ENCODE measurements around the gene MEOX1.

DNA sequence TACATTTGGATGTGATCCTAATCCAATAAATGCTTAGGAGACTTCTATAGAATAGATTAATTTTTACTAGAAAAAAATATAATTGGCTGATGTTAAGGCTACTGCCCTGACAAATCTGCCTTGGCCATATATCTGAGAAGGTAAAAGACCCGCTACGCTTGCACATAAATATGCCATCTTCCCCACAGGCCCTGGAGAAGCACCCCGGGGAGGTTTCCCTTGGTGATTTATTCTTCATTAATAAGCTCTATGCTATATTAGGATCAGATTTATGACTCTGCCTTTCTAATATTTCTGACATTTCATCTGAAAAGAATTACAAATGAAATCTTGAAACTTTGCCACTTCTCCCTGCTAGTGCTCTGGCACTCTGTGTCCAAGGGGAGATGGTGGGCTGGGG lies 27.4 kb upstream of the MEOX1 start:
- no peak for TF ChIP-seq TAF1 (IDR thresholded peaks at IDR 0.05; ENCODE audit: borderline replicate concordance, insufficient read depth, low read length)
- no peak for TF ChIP-seq POLR2AphosphoS5 (IDR thresholded peaks at IDR 0.05; ENCODE audit: low read depth, low read length)
- TF ChIP-seq SIN3A (IDR thresholded peaks at IDR 0.05; ENCODE audit: borderline replicate concordance, insufficient read depth, low read length), result no peak
- TF ChIP-seq, protein P1, sequence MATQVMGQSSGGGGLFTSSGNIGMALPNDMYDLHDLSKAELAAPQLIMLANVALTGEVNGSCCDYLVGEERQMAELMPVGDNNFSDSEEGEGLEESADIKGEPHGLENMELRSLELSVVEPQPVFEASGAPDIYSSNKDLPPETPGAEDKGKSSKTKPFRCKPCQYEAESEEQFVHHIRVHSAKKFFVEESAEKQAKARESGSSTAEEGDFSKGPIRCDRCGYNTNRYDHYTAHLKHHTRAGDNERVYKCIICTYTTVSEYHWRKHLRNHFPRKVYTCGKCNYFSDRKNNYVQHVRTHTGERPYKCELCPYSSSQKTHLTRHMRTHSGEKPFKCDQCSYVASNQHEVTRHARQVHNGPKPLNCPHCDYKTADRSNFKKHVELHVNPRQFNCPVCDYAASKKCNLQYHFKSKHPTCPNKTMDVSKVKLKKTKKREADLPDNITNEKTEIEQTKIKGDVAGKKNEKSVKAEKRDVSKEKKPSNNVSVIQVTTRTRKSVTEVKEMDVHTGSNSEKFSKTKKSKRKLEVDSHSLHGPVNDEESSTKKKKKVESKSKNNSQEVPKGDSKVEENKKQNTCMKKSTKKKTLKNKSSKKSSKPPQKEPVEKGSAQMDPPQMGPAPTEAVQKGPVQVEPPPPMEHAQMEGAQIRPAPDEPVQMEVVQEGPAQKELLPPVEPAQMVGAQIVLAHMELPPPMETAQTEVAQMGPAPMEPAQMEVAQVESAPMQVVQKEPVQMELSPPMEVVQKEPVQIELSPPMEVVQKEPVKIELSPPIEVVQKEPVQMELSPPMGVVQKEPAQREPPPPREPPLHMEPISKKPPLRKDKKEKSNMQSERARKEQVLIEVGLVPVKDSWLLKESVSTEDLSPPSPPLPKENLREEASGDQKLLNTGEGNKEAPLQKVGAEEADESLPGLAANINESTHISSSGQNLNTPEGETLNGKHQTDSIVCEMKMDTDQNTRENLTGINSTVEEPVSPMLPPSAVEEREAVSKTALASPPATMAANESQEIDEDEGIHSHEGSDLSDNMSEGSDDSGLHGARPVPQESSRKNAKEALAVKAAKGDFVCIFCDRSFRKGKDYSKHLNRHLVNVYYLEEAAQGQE (IDR thresholded peaks at IDR 0.05; ENCODE audit: insufficient read depth in 1 of 2, low read depth in 2 of 2, low read length in 2 of 2), result no peak
